Kidney (tissue), 14 donors: ENCODE results near the gene EIF4A3. TPM values are rescaled to one million over a fixed set of nuclear protein-coding genes. Genes with fewer than 3 reads are reported as not detected.

Experiments used
- DNase-seq, 5 donors: peaks; one replicate each; pipeline ENCODE4 v3.0.0-alpha.2; 2013 to 2020
- FAIRE-seq: peaks from 2 replicates; lab custom pipeline; 2012; peaks lifted over from hg19 to GRCh38; lab: Jason Lieb, UNC
- H3K27ac ChIP-seq, 2 donors: one replicate each; pipeline ENCODE4 v1.7.0; 2013; ENCODE audit warnings: low read depth in 2 of 2, low read length in 2 of 2, inconsistent platforms in 1 of 2
- H3K27me3 ChIP-seq: one replicate; pipeline ENCODE4 v1.7.1; 2013; ENCODE audit warnings: low read length, inconsistent platforms; ENCODE audit not compliant: control insufficient read depth, insufficient read depth
- H3K36me3 ChIP-seq, 3 donors: one replicate each; pipeline versions ENCODE4 v1.7.0 to v1.7.1; 2013; ENCODE audit warnings: low read length in 3 of 3, control low read depth in 1 of 3, inconsistent platforms in 1 of 3; ENCODE audit not compliant: insufficient read depth in 3 of 3, control insufficient read depth in 2 of 3
- H3K4me1 ChIP-seq, 3 donors: one replicate each; pipeline versions ENCODE4 v1.7.0 to v1.7.1; 2013; ENCODE audit warnings: low read length in 3 of 3, inconsistent platforms in 1 of 3, low read depth in 1 of 3; ENCODE audit not compliant: control insufficient read depth in 2 of 3, insufficient read depth in 2 of 3
- H3K4me3 ChIP-seq, 3 donors: one replicate each; pipeline versions ENCODE4 v1.7.0 to v1.8.1; 2013; ENCODE audit warnings: low read length in 3 of 3, control low read depth in 1 of 3, inconsistent platforms in 1 of 3
- H3K9ac ChIP-seq, 3 donors: one replicate each; pipeline versions ENCODE4 v1.7.0 to v1.7.1; 2013; ENCODE audit warnings: low read length in 3 of 3, control low read depth in 1 of 3, inconsistent platforms in 1 of 3
- H3K9me3 ChIP-seq, 3 donors: one replicate each; pipeline versions ENCODE4 v1.7.0 to v1.7.1; 2013; ENCODE audit warnings: low read length in 3 of 3, control low read depth in 1 of 3, inconsistent platforms in 1 of 3; ENCODE audit not compliant: control insufficient read depth in 2 of 3, insufficient read depth in 1 of 3
- CTCF ChIP-seq: IDR thresholded peaks from 3 replicates; pipeline ENCODE4 v1.5.1; 2012; ENCODE audit warnings: mild to moderate bottlenecking, moderate library complexity, borderline replicate concordance; ENCODE audit not compliant: insufficient read depth; ENCODE audit errors: extremely low read depth
- intact Hi-C: fragments of 100-400 bp; cut with DNase I; formaldehyde crosslinking; loops from one replicate; pipeline ENCODE4 v1.11.1; 2022
- polyA plus RNA-seq: library from polyadenylated mRNA; stranded (reverse); fragments of 350-450 nt; fragmentation: Illumina TruSeq; extraction: RNeasy Lipid Tissue Mini Kit (QIAGEN cat#74804); gene quantifications from one replicate; pipeline ENCODE4 v1.2.3, GENCODE V29; 2014; ENCODE audit warnings: low read depth, low replicate concordance; ENCODE audit not compliant: insufficient read depth
- total RNA-seq: library from RNA; stranded (reverse); fragmentation: NEBNext Ultra II Directional; extraction: Animal tissue kit (Norgen Biotek cat#: 25700); gene quantifications from one replicate; pipeline ENCODE4 v1.2.1, GENCODE V29; 2021
- donor health status: control.
- donor health status: control.
- donor health status: control.
- donor health status: control.
- donor health status: control.
- donor health status: DM: yes; HTN: yes; CAD: no.
- donor health status: Normal renal cell carcinoma (clear cell type).

The EIF4A3 gene
- total and polyA plus RNA-seq, 2 donors from 2014 or later: 63.6 to 75.0 TPM

GRCh38 chr17:80109066-80109660, 37.8 kb downstream of the EIF4A3 start:
- TF ChIP-seq CTCF: no peak
- FAIRE-seq (no peak), DNase-seq (peak in 1 of 5 donors; percentile 29)
- no peak overlapping the region for H3K27ac ChIP-seq
- H3K4me1 ChIP-seq: no peaks in the 10 kb centered on the region
- intact Hi-C loops: no loop called here
- no peak overlapping the region for H3K9ac ChIP-seq
- no peak overlapping the region for H3K4me3 ChIP-seq
- H3K9me3 ChIP-seq: no peaks in the 10 kb centered on the region
- no peaks in the 10 kb centered on the region for H3K36me3 ChIP-seq
- no peaks in the 10 kb centered on the region for H3K27me3 ChIP-seq

GRCh38 chr17:80108036-80108971, 38.6 kb downstream of the EIF4A3 start:
- FAIRE-seq (no peak), DNase-seq (peak in 2 of 5 donors; percentile 7 to 66)
- H3K4me1 ChIP-seq: no peaks in the 10 kb centered on the region
- TF ChIP-seq CTCF: no peak
- H3K36me3 ChIP-seq: no peaks in the 10 kb centered on the region
- H3K9me3 ChIP-seq: no peaks in the 10 kb centered on the region
- no peak overlapping the region for H3K27ac ChIP-seq
- H3K4me3 ChIP-seq: no peak overlapping the region
- intact Hi-C loops: no loop called here
- no peaks in the 10 kb centered on the region for H3K27me3 ChIP-seq
- no peak overlapping the region for H3K9ac ChIP-seq

- no peak for TF ChIP-seq CTCF
- peak in 3 of 5 donors; percentile 3 to 69 (median 39) for DNase-seq
- Histone ChIP-seq H3K9ac (no peak overlapping the region), H3K27me3 (no peaks in the 10 kb centered on the region), H3K27ac (no peak overlapping the region), H3K36me3 (no peaks in the 10 kb centered on the region), H3K4me3 (no peak overlapping the region), H3K4me1 (peaks cover 0 to 3% (median 2%) of the 10 kb centered on the region in 3 donors), H3K9me3 (no peaks in the 10 kb centered on the region)
- no peak for FAIRE-seq
- intact Hi-C loops: no loop called here
Measured at GRCh38 chr17:80107231-80108021, 39.5 kb downstream of the EIF4A3 start.
